Esophagus muscularis mucosa (tissue), 4 donors: Measurements from ENCODE around the gene CMPK2. TPM values are rescaled to one million over a fixed set of nuclear protein-coding genes. Genes with fewer than 3 reads are reported as not detected.

Source experiments
- DNase-seq: peaks from one replicate; pipeline ENCODE4 v3.0.0-alpha.2; 2017; ENCODE audit errors: extremely low spot score
- H3K27ac ChIP-seq, 4 donors: fragments of 200-600 bp; sonication (generic); replicated peaks in 1 of 4; 1 replicate in 3 of 4; 2 replicates in 1 of 4; pipeline ENCODE4 v1.5.1; 2016 to 2019; ENCODE audit warnings: mild to moderate bottlenecking in 1 of 4
- H3K27me3 ChIP-seq, 4 donors: fragments of 200-600 bp; sonication (generic); one replicate each; pipeline versions ENCODE4 v1.5.1 to v1.6.0; 2016 to 2019
- H3K36me3 ChIP-seq, 4 donors: fragments of 200-600 bp; sonication (generic); one replicate each; pipeline ENCODE4 v1.5.1; 2016 to 2019
- H3K4me1 ChIP-seq, 4 donors: fragments of 200-600 bp; sonication (generic); one replicate each; pipeline ENCODE4 v1.5.1; 2016 to 2019
- H3K4me3 ChIP-seq, 4 donors: fragments of 200-600 bp; sonication (generic); 1 replicate in 2 of 4; 2 replicates in 2 of 4; pipeline ENCODE4 v1.5.1; 2016 to 2019; ENCODE audit warnings: mild to moderate bottlenecking in 4 of 4, moderate library complexity in 1 of 4
- H3K9me3 ChIP-seq, 4 donors: fragments of 200-600 bp; sonication (generic); 1 replicate in 3 of 4; 2 replicates in 1 of 4; pipeline ENCODE4 v1.5.1; 2016 to 2019
- CTCF ChIP-seq, 3 experiments: fragments of 200-600 bp in 2 of 3; fragments of 450-650 bp in 1 of 3; sonication (generic) in 2 of 3; IDR thresholded peaks; one replicate each; pipeline ENCODE4 v1.5.1; 2017 to 2019; ENCODE audit warnings: antibody characterized with exemption in 3 of 3, mild to moderate bottlenecking in 2 of 3, moderate library complexity in 1 of 3
- EP300 ChIP-seq: sonication (generic); formaldehyde crosslinking; IDR thresholded peaks from one replicate; pipeline ENCODE4 v1.6.1; 2017; ENCODE audit warnings: antibody characterized with exemption
- POLR2A ChIP-seq: fragments of 450-650 bp; IDR thresholded peaks from one replicate; pipeline ENCODE4 v1.6.1; 2017; ENCODE audit warnings: antibody characterized with exemption, moderate library complexity, mild to moderate bottlenecking, low read depth
- POLR2AphosphoS5 ChIP-seq, 2 donors: sonication (generic); formaldehyde crosslinking; IDR thresholded peaks; one replicate each; pipeline ENCODE4 v1.6.1; 2017; ENCODE audit warnings: antibody characterized with exemption in 2 of 2
- WGBS: methylation state at CpG from one replicate; pipeline ENCODE4 v1.1.5; 2018; 5-methylcytosine and 5-hydroxymethylcytosine counted together
- intact Hi-C: fragments of 100-400 bp; cut with DNase I; formaldehyde crosslinking; loops from one replicate; pipeline ENCODE4 v1.15.1; 2023
- total RNA-seq, 4 donors: library from RNA; depleted of rRNA; stranded (reverse); fragments of >200 nt; gene quantifications; one replicate each; pipeline versions ENCODE4 v1.1.0 to v1.2.1, GENCODE V29; 2016

Gene CMPK2
- total RNA-seq, 4 donors from 2014 or later = 3.3 to 8.3 (median 5.8) TPM

- H3K27ac ChIP-seq = no peak overlapping the region
- H3K27me3 ChIP-seq = peaks cover 0 to 24% (median 0%) of the 10 kb centered on the region in 4 donors
- intact Hi-C loops = no loop called here
- H3K4me1 ChIP-seq = no peaks in the 10 kb centered on the region
- no peaks in the 10 kb centered on the region for H3K9me3 ChIP-seq
- DNase-seq = no peak
- no peaks in the 10 kb centered on the region for H3K36me3 ChIP-seq
- TF ChIP-seq CTCF (IDR thresholded peaks at IDR 0.05) (no peak), POLR2A (no peak), POLR2AphosphoS5 (IDR thresholded peaks at IDR 0.05) (no peak), EP300 (no peak)
- no peak overlapping the region for H3K4me3 ChIP-seq
- WGBS = 77% methylated on average over 5 of the region's 6 CpGs
Observed at GRCh38 chr2:6810961-6811360, 54.7 kb downstream of the CMPK2 start.

- H3K36me3 ChIP-seq = no peaks in the 10 kb centered on the region
- no peaks in the 10 kb centered on the region for H3K9me3 ChIP-seq
- TF ChIP-seq EP300 (no peak), CTCF (IDR thresholded peaks at IDR 0.05) (no peak), POLR2A (no peak), POLR2AphosphoS5 (IDR thresholded peaks at IDR 0.05) (no peak)
- peaks cover 0 to 27% (median 0%) of the 10 kb centered on the region in 4 donors for H3K27me3 ChIP-seq
- WGBS = 92% methylated on average over 1 of the region's 1 CpG
- intact Hi-C loops = no loop called here
- no peak overlapping the region for H3K4me3 ChIP-seq
- no peak overlapping the region for H3K27ac ChIP-seq
- DNase-seq = no peak
- H3K4me1 ChIP-seq = no peaks in the 10 kb centered on the region
Observed at GRCh38 chr2:6808426-6808825, 57.3 kb downstream of the CMPK2 start.

- Histone ChIP-seq H3K9me3 (no peaks in the 10 kb centered on the region), H3K27ac (no peak overlapping the region), H3K36me3 (no peaks in the 10 kb centered on the region), H3K4me1 (no peaks in the 10 kb centered on the region), H3K27me3 (peaks cover 0 to 34% (median 0%) of the 10 kb centered on the region in 4 donors), H3K4me3 (no peak overlapping the region)
- no peak for TF ChIP-seq POLR2AphosphoS5 (IDR thresholded peaks at IDR 0.05)
- no peak for TF ChIP-seq EP300
- no peak for TF ChIP-seq CTCF (IDR thresholded peaks at IDR 0.05)
- no peak for TF ChIP-seq POLR2A
- WGBS = 69% methylated on average over 6 of the region's 6 CpGs
- intact Hi-C loops = no loop called here
- no peak for DNase-seq
Observed at GRCh38 chr2:6806604-6807003, 59.1 kb downstream of the CMPK2 start.

- Histone ChIP-seq H3K4me3 (no peak overlapping the region), H3K4me1 (no peaks in the 10 kb centered on the region), H3K9me3 (no peaks in the 10 kb centered on the region), H3K27ac (no peak overlapping the region), H3K36me3 (no peaks in the 10 kb centered on the region), H3K27me3 (peaks cover 0 to 12% (median 0%) of the 10 kb centered on the region in 4 donors)
- DNase-seq = no peak
- no peak for TF ChIP-seq POLR2AphosphoS5 (IDR thresholded peaks at IDR 0.05)
- no peak for TF ChIP-seq EP300
- TF ChIP-seq POLR2A = no peak
- no peak for TF ChIP-seq CTCF (IDR thresholded peaks at IDR 0.05)
- 68% methylated on average over 5 of the region's 5 CpGs for WGBS
- intact Hi-C loops = no loop called here
Observed at GRCh38 chr2:6800553-6800952, 65.2 kb downstream of the CMPK2 start.

Other genes with a start within 250 kb of the CMPK2 start
- gene RSAD2, start 11.9 kb upstream of the CMPK2 start, total RNA-seq = 1 to 10 TPM; 3.7 to 7.0 (median 5.8) TPM
- 10 to 100 TPM in 1 of 4 donors, 1 to 10 TPM in 3; 5.4 to 10.8 (median 8.8) TPM for gene RNF144A, start 51.5 kb upstream of the CMPK2 start, total RNA-seq